HEK293 (cell line): ENCODE results near the gene TP63.

Experiments used
- YY1 ChIP-seq: fragments of 450-650 bp; formaldehyde crosslinking; IDR thresholded peaks from 2 replicates; pipeline ENCODE4 v1.5.1; 2018; ENCODE audit warnings: missing biosample characterization, missing genetic modification characterization
- ZBTB1 ChIP-seq: fragments of 450-650 bp; formaldehyde crosslinking; IDR thresholded peaks from 2 replicates; pipeline ENCODE4 v1.5.1; 2016; ENCODE audit warnings: missing biosample characterization, missing genetic modification characterization

DNA sequence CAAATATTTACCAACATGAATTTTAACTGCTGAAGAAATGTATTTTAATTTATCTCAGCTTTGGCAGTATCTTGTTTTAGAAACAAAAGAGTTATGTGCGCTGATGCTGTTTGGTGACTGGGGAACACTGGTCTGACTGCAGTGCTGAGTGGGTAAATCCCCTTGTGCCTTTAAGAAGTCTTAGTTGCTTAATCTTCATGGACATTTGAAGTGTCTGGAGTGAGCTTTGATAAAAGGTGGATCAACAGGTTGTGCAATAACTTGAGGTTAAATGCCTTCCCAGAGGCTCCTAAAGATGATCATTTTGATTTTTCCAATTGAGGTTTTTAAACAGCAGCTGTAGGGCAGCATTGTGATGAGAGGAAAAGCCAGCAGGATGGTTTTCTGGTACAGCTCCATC, 68.7 kb downstream of the TP63 start:
- TF ChIP-seq ZBTB1 (tag by site-specific recombination) (no peak), YY1 (no peak)
